Fibroblast of pulmonary artery (primary cell): Measurements from ENCODE around the gene RAC2.

Source experiments
- DNase-seq: peaks from one replicate; pipeline ENCODE4 v3.0.0-alpha.2; 2010; ENCODE audit warnings: low read depth
- H3K4me3 ChIP-seq: replicated peaks from 2 replicates; pipeline ENCODE4 v1.5.1; 2011; ENCODE audit warnings: low read depth, mild to moderate bottlenecking, control low read depth, low read length, moderate library complexity
- TF ChIP-seq, protein P1 (sequence below): IDR thresholded peaks from 2 replicates; pipeline ENCODE4 v1.5.1; 2011; ENCODE audit warnings: mild to moderate bottlenecking, control low read depth, low read length, inconsistent platforms; ENCODE audit errors: missing control alignments

The RAC2 gene

GRCh38 chr22:37288521-37288920 is 44.5 kb upstream of the RAC2 start:
- TF ChIP-seq, protein P1, sequence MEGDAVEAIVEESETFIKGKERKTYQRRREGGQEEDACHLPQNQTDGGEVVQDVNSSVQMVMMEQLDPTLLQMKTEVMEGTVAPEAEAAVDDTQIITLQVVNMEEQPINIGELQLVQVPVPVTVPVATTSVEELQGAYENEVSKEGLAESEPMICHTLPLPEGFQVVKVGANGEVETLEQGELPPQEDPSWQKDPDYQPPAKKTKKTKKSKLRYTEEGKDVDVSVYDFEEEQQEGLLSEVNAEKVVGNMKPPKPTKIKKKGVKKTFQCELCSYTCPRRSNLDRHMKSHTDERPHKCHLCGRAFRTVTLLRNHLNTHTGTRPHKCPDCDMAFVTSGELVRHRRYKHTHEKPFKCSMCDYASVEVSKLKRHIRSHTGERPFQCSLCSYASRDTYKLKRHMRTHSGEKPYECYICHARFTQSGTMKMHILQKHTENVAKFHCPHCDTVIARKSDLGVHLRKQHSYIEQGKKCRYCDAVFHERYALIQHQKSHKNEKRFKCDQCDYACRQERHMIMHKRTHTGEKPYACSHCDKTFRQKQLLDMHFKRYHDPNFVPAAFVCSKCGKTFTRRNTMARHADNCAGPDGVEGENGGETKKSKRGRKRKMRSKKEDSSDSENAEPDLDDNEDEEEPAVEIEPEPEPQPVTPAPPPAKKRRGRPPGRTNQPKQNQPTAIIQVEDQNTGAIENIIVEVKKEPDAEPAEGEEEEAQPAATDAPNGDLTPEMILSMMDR, result no peak

DNA sequence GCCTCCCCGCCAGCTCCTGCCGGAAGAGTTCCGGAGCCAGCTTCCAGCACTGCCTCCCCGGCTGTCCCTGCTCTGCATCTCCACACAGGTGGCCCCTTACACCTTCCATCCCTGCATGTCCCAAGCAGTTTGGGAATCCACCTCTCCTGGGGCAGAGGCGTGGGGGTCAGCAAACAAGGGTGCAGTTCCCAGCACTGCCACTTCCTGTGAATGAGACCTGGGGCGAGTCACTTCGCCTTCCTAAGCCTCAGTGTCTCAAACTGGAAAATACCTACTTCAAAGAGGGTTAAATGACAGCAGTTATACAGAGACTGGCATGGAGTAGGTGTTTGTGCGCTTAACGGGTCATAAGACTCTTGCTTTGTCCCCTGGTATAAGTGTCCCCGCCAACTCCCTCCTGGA is 43.5 kb upstream of the RAC2 start:
- no peak for DNase-seq
- no peak overlapping the region for H3K4me3 ChIP-seq
- TF ChIP-seq, protein P1, result no peak

More at GRCh38 chr22:37288521-37288920, 44.5 kb upstream of the RAC2 start:
- DNase-seq, result no peak
- no peak overlapping the region for H3K4me3 ChIP-seq

DNA sequence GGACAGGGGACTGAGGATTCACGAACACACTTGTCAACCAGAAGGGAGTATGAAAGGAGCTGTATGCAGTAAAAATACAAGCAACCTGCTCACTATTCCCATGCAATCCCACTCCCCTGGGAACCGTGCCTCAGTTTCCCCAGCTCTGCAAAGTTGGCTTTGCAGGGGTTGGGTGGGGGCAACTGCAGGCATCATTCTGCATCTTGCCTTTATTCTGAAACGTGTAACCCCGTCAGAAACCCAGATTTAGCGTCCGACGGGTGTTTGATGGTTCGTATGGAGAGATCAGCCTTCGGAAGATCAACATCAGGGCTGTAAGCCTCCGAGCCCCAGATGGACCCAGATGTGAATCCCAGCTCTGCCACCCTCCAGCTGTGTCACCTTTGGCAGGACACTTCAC is 41.9 kb upstream of the RAC2 start:
- TF ChIP-seq, protein P1, result no peak
- DNase-seq, result no peak
- no peak overlapping the region for H3K4me3 ChIP-seq

DNA sequence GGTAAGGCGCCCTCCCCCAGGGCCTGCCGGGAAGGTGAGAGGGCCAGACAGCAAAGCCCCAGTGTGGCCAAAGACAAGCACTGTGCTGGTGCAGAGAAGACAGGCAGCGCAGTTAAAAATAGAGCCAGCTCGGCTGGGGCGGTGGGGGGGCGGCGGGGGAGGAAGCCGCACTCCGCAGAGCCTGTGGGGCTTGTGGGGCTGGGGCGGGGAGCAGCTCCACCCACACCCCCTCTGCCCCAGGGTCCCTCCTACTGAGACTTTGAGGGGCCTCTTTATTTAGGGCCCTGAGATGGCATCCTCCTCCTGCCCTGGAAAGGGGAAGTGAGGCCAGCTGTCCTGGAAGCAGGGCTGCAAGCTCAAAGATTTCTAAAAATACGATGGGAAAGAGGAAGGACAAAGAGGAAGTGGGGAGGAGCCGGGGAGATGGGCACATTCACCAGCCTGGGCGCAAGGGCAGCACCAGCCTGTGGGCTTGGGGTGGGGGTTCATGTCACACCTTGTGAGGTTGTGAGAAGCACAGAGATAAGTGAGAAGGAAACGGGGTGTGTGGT is 40.8 kb upstream of the RAC2 start:
- no peak for DNase-seq
- no peak overlapping the region for H3K4me3 ChIP-seq
- TF ChIP-seq, protein P1, result no peak

DNA sequence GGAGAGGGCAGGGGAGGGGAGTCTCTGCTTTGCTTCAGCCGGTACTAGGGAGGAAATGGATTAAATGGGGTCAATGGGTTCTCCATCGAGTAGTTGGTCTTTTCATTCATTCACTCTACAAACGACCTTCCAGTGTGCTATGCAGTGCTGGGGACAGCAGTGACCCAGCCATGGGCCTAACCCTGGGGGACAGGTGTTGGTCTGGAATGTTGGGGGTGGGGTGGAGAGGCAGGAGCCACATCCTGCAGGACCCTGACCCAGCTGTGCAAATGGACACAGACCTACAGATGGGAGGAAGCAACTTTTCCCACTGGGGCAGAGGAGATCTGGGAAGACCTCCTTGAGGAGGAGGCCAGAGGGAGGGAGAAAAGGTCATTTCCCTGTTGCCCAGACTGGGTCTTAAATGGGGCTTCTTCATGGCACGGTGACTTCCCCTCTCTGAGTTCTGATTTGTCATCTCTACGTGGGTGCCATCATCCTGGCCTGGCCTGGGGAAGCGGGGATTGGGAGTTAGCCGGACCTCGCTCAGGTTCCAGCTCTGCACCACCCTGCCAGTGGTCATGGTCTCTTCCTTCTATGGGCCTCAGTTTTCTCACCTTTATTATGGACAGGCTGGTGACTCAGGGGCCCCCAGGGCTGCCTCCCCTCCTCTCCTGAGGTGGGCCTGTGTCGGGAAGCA is 40.2 kb upstream of the RAC2 start:
- H3K4me3 ChIP-seq, result no peak overlapping the region
- TF ChIP-seq, protein P1, result no peak
- no peak for DNase-seq

- TF ChIP-seq, protein P1, result peak; percentile 43
- H3K4me3 ChIP-seq, result no peak overlapping the region
- DNase-seq, result no peak
Measured at GRCh38 chr22:37283393-37283937, 39.4 kb upstream of the RAC2 start.

GRCh38 chr22:37282385-37282677 is 38.3 kb upstream of the RAC2 start, which contains the start of gene CYTH4:
Gene CYTH4, plus strand, starts transcription at chr22:37282508. Its CDS starts 62 bp downstream, at chr22:37282570.
- DNase-seq, result no peak
- no peak within 1 kb of the TSS for H3K4me3 ChIP-seq
- TF ChIP-seq, protein P1, result no peak
